Endothelial cell of umbilical vein (primary cell): ENCODE results near the gene CCS. TPM values are rescaled to one million over a fixed set of nuclear protein-coding genes. Genes with fewer than 3 reads are reported as not detected.

Experiments
- BruUV-seq: library from RNA; stranded (reverse); fragments of 400-500 nt; replicated peaks from 2 replicates; lab custom pipeline; 2021; lab: Mats Ljungman, UMichigan
- CTCF ChIA-PET: fragments of 300-600, 350-600 bp; sonication (Branson Sonifier 250); formaldehyde crosslinking; loops from one replicate; lab custom pipeline; 2021; ENCODE audit warnings: antibody characterized with exemption, inconsistent platforms; lab: Charles Lee
- POLR2A ChIA-PET: fragments of 300-600, 350-600 bp; sonication (Branson Sonifier 250); formaldehyde crosslinking; loops from one replicate; lab custom pipeline; 2021; ENCODE audit warnings: antibody characterized with exemption, inconsistent platforms; lab: Charles Lee
- DNase-seq: peaks from one replicate; pipeline ENCODE4 v3.0.0-alpha.2; 2011; ENCODE audit warnings: low read depth, low spot score
- FAIRE-seq: peaks from 2 replicates; lab custom pipeline; 2011; peaks lifted over from hg19 to GRCh38; lab: Jason Lieb, UNC
- H2AFZ ChIP-seq: 2 replicates; pipeline ENCODE4 v1.6.0; 2012; ENCODE audit warnings: low read depth, low read length, control low read depth, inconsistent platforms
- H3K27ac ChIP-seq: 2 replicates; pipeline ENCODE4 v1.5.1; 2011; ENCODE audit warnings: low read depth, mild to moderate bottlenecking, control low read depth, low read length, moderate library complexity; ENCODE audit not compliant: insufficient read depth
- H3K27me3 ChIP-seq, 2 experiments: 2 replicates each; pipeline versions ENCODE4 v1.6.0 to v1.6.1; 2011; ENCODE audit warnings: low read length in 2 of 2, mixed read lengths in 1 of 2; ENCODE audit not compliant: control insufficient read depth in 2 of 2, insufficient read depth in 2 of 2
- H3K36me3 ChIP-seq, 2 experiments: 2 replicates in 1 of 2; 3 replicates in 1 of 2; pipeline ENCODE4 v1.5.1; 2011; ENCODE audit warnings: low read length in 2 of 2, mild to moderate bottlenecking in 1 of 2, moderate library complexity in 1 of 2; ENCODE audit not compliant: control insufficient read depth in 2 of 2, insufficient read depth in 2 of 2; ENCODE audit errors: extremely low read depth in 1 of 2
- H3K4me1 ChIP-seq: 3 replicates; pipeline ENCODE4 v1.5.1; 2011; ENCODE audit warnings: mild to moderate bottlenecking, low read length; ENCODE audit not compliant: control insufficient read depth, insufficient read depth; ENCODE audit errors: extremely low read depth
- H3K4me2 ChIP-seq: 2 replicates; pipeline ENCODE4 v1.6.1; 2011; ENCODE audit warnings: low read length, control low read depth, mixed read lengths; ENCODE audit not compliant: insufficient read depth
- H3K4me3 ChIP-seq, 3 experiments: fragments of 200-600 bp in 1 of 3; sonication (generic), shearing (Covaris generic) in 1 of 3; replicated peaks in 1 of 3; 2 replicates each; pipeline ENCODE4 v1.5.1; 2011 to 2016; ENCODE audit warnings: control low read depth in 3 of 3, low read length in 3 of 3, mild to moderate bottlenecking in 2 of 3, inconsistent platforms in 1 of 3, low read depth in 1 of 3, moderate library complexity in 1 of 3; ENCODE audit not compliant: insufficient read depth in 1 of 3
- H3K79me2 ChIP-seq: 2 replicates; pipeline ENCODE4 v1.6.0; 2012; ENCODE audit warnings: low read length, inconsistent platforms; ENCODE audit not compliant: control insufficient read depth, insufficient read depth
- H3K9ac ChIP-seq: replicated peaks from 2 replicates; pipeline ENCODE3; 2011; ENCODE audit warnings: low read length, control low read depth; ENCODE audit not compliant: insufficient read depth; ENCODE audit errors: extremely low read depth
- H3K9me1 ChIP-seq: replicated peaks from 3 replicates; pipeline ENCODE4 v1.6.0; 2011; ENCODE audit warnings: mild to moderate bottlenecking, low read length; ENCODE audit not compliant: control insufficient read depth, insufficient read depth; ENCODE audit errors: extremely low read depth
- H3K9me3 ChIP-seq: replicated peaks from 2 replicates; pipeline ENCODE4 v1.5.1; 2012; ENCODE audit warnings: low read length, inconsistent platforms; ENCODE audit not compliant: control insufficient read depth, insufficient read depth
- H4K20me1 ChIP-seq: replicated peaks from 2 replicates; pipeline ENCODE3; 2011; ENCODE audit warnings: mild to moderate bottlenecking, low read length; ENCODE audit not compliant: control insufficient read depth, insufficient read depth; ENCODE audit errors: extremely low read depth
- EZH2 ChIP-seq: IDR thresholded peaks from 2 replicates; pipeline ENCODE4 v1.6.1; 2012; ENCODE audit warnings: borderline replicate concordance, low read depth, mild to moderate bottlenecking, moderate library complexity, low read length, inconsistent platforms; ENCODE audit not compliant: severe bottlenecking
- FOS ChIP-seq: IDR thresholded peaks from 2 replicates; pipeline ENCODE4 v1.6.1; 2011; ENCODE audit warnings: mild to moderate bottlenecking, low read length, moderate library complexity, borderline replicate concordance; ENCODE audit not compliant: insufficient read depth
- GATA2 ChIP-seq: IDR thresholded peaks from 2 replicates; pipeline ENCODE4 v1.7.0; 2011; ENCODE audit warnings: low read depth, mild to moderate bottlenecking, moderate library complexity, mixed read lengths, low read length; ENCODE audit not compliant: insufficient read length, insufficient read depth
- JUN ChIP-seq: IDR thresholded peaks from 2 replicates; pipeline ENCODE4 v1.6.1; 2011; ENCODE audit warnings: borderline replicate concordance, low read depth; ENCODE audit not compliant: insufficient read length, insufficient read depth
- MYC ChIP-seq: IDR thresholded peaks from one replicate; pipeline ENCODE4 v1.6.1; 2011; ENCODE audit warnings: mild to moderate bottlenecking, low read depth, low read length
- POLR2A ChIP-seq: IDR thresholded peaks from 2 replicates; pipeline ENCODE4 v1.6.1; 2012; ENCODE audit warnings: low read depth, mild to moderate bottlenecking, control low read depth, low read length
- POLR2AphosphoS5 ChIP-seq: IDR thresholded peaks from 2 replicates; pipeline ENCODE4 v1.6.1; 2012; ENCODE audit warnings: low read depth, mild to moderate bottlenecking, control low read depth, low read length, moderate library complexity; ENCODE audit not compliant: insufficient read depth
- dilution Hi-C: fragments of 300-500 bp; cut with MboI; formaldehyde crosslinking; loops from one replicate; pipeline ENCODE4 v1.15.0; 2019; ENCODE audit warnings: low sequenced_read_pairs; ENCODE audit not compliant: extremely low pct_ligation_motif_present
- intact Hi-C: fragments of 100-400 bp; cut with micrococcal nuclease; formaldehyde crosslinking; loops from one replicate; pipeline ENCODE4 v1.10.0; 2022
- polyA plus RNA-seq, 4 experiments: library from polyadenylated mRNA; depleted of rRNA in 3 of 4; stranded (reverse) in 3 of 4; unstranded in 1 of 4; fragments of >200 nt; gene quantifications; 2 replicates each; pipeline versions ENCODE4 v1.2.1 to v1.2.3, GENCODE V29; 2011 to 2012; ENCODE audit warnings: missing spikeins in 1 of 4
- total RNA-seq: library from RNA; stranded (reverse); gene quantifications from 2 replicates; pipeline ENCODE4 v1.2.3, GENCODE V29; 2021
- TF ChIP-seq, protein P1 (sequence below), 2 donors: IDR thresholded peaks; 1 replicate in 1 of 2; 2 replicates in 1 of 2; pipeline ENCODE4 v1.5.1; 2011; ENCODE audit warnings: low read length in 2 of 2, mild to moderate bottlenecking in 2 of 2, moderate library complexity in 2 of 2, control low read depth in 1 of 2, inconsistent platforms in 1 of 2, low read depth in 1 of 2; ENCODE audit not compliant: insufficient read depth in 1 of 2; ENCODE audit errors: extremely low read depth in 1 of 2
- TF ChIP-seq, protein P2 (sequence below): IDR thresholded peaks from 2 replicates; pipeline ENCODE4 v1.6.1; 2011; ENCODE audit not compliant: insufficient read depth, insufficient read length

Gene CCS
- total and polyA plus RNA-seq, 2 donors (not counting 3 experiments of a cell fraction or from before 2014, with no cell fraction given) = 38.7 to 39.0 TPM

DNA sequence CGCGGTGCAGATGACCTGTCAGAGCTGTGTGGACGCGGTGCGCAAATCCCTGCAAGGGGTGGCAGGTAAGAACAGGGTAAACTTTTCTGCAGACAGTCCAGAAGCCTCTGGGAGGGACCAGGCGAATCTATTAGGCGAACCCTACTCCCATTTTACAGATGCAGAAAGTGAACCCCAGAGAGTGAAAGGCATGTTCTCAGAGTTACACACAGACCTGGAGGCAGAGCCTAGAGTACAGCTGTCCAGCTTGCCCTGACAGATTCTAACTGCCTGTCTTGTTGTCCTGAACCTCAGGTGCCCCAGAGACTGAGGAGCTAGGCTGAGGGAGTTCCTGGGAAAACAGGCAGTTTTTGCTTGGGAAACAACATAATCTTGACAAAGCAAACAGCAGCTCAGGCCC lies 665 bp downstream of the CCS start:
- intact Hi-C loops (loop anchor here (1.0 to 5.0 kb wide), 4 partner anchors 23 to 84 kb away; partner anchors contain the start of genes RBM14, RBM4 and RBM4B), dilution Hi-C loops (no loop called here)
- no peaks in the 10 kb centered on the region for H3K9me1 ChIP-seq
- H3K27me3 ChIP-seq = peaks cover 0 to 2% of the 10 kb centered on the region in 2 experiments
- FAIRE-seq = no peak
- POLR2A ChIA-PET = interaction anchor here (0.6 kb wide), 1 partner anchor 127 kb away, joined by 4 read pairs; no protein-coding TSS in a partner anchor
- H3K27ac ChIP-seq = no peak overlapping the region
- H3K4me1 ChIP-seq = peaks cover 5% of the 10 kb centered on the region
- no peaks in the 10 kb centered on the region for H3K36me3 ChIP-seq
- H3K4me2 ChIP-seq = peak overlapping the region; percentile 65
- TF ChIP-seq POLR2A = no peak
- no peak for TF ChIP-seq EZH2
- TF ChIP-seq, protein P1, sequence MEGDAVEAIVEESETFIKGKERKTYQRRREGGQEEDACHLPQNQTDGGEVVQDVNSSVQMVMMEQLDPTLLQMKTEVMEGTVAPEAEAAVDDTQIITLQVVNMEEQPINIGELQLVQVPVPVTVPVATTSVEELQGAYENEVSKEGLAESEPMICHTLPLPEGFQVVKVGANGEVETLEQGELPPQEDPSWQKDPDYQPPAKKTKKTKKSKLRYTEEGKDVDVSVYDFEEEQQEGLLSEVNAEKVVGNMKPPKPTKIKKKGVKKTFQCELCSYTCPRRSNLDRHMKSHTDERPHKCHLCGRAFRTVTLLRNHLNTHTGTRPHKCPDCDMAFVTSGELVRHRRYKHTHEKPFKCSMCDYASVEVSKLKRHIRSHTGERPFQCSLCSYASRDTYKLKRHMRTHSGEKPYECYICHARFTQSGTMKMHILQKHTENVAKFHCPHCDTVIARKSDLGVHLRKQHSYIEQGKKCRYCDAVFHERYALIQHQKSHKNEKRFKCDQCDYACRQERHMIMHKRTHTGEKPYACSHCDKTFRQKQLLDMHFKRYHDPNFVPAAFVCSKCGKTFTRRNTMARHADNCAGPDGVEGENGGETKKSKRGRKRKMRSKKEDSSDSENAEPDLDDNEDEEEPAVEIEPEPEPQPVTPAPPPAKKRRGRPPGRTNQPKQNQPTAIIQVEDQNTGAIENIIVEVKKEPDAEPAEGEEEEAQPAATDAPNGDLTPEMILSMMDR (IDR thresholded peaks at IDR 0.05; ENCODE audit: extremely low read depth in 1 of 2, insufficient read depth in 1 of 2, low read depth in 1 of 2, low read length in 2 of 2) = no peak
- CTCF ChIA-PET = no interaction called here
- no peak for DNase-seq
- TSS peak; percentile 42 for BruUV-seq
- H2AFZ ChIP-seq = peak overlapping the region; percentile 83
- peak overlapping the region in 2 of 3 experiments; percentile 60 to 63 for H3K4me3 ChIP-seq
- H4K20me1 ChIP-seq = no peaks in the 10 kb centered on the region
- H3K9ac ChIP-seq = peak overlapping the region; percentile 59
- no peaks in the 10 kb centered on the region for H3K9me3 ChIP-seq
- H3K79me2 ChIP-seq = no peaks in the 10 kb centered on the region

DNA sequence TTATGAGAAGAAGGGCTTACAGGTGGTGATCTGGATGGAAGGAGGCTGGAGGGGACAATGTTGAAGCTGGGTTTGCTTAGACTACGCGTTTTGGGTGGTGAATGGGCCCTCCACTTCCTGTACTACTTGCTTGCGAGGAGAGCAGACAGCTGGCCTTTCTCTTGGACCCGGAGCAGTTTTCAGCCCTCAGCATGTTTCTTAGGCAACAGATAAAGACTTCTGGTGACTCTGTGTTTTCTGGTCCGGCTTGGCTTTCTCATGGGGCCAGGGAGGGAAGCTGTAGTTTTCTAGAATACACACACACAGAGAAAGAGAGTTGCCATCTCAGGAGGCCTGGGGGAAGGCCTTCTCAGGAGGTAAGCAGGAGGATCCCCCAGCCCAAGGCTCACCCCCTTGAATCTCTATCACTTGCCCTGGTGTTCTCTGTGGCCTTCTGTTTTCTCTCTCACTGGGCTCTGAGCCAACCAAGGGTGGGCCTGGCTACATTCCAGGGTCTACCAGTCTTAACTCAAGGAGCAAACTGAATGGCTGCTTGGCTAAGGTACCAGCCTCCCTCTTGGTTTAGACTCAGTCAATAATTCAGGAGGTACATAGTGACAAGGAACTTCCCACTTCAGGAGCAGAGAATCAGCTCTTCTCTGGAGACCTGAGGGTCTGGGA lies 2.4 kb downstream of the CCS start:
- H3K9me1 ChIP-seq = no peaks in the 10 kb centered on the region
- no peak overlapping the region for H3K9ac ChIP-seq
- no peak for TF ChIP-seq POLR2AphosphoS5
- TF ChIP-seq GATA2 = no peak
- no peak for TF ChIP-seq FOS
- TF ChIP-seq MYC = no peak
- no peak for TF ChIP-seq POLR2A
- TF ChIP-seq JUN = no peak
- TF ChIP-seq EZH2 = no peak
- TF ChIP-seq, protein P1 (IDR thresholded peaks at IDR 0.05; ENCODE audit: extremely low read depth in 1 of 2, insufficient read depth in 1 of 2, low read depth in 1 of 2, low read length in 2 of 2) = no peak
- TF ChIP-seq, protein P2, sequence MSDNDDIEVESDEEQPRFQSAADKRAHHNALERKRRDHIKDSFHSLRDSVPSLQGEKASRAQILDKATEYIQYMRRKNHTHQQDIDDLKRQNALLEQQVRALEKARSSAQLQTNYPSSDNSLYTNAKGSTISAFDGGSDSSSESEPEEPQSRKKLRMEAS = no peak
- H3K36me3 ChIP-seq = peaks cover 0 to 4% of the 10 kb centered on the region in 2 experiments
- POLR2A ChIA-PET = interaction anchor here (0.5 to 1.7 kb wide), 2 partner anchors 21 to 104 kb away, joined by 5 to 8 read pairs; partner anchors contain the start of gene RBM14
- H3K27ac ChIP-seq = no peak overlapping the region
- H3K79me2 ChIP-seq = no peaks in the 10 kb centered on the region
- H3K27me3 ChIP-seq = peaks cover 0 to 2% of the 10 kb centered on the region in 2 experiments
- CTCF ChIA-PET = interaction anchor here (1.5 to 2.2 kb wide), 2 partner anchors 10 to 83 kb away, joined by 3 to 11 read pairs; partner anchors contain the start of gene RBM4B
- dilution Hi-C loops (no loop called here), intact Hi-C loops (no loop called here)
- no TSS peak for BruUV-seq
- no peak overlapping the region for H2AFZ ChIP-seq
- H3K4me3 ChIP-seq = no peak overlapping the region
- no peak for DNase-seq
- H3K4me1 ChIP-seq = peaks cover 5% of the 10 kb centered on the region
- H3K4me2 ChIP-seq = no peak overlapping the region
- H3K9me3 ChIP-seq = no peaks in the 10 kb centered on the region
- no peaks in the 10 kb centered on the region for H4K20me1 ChIP-seq
- FAIRE-seq = no peak
